WERI-Rb-1 (cell line): Measurements from ENCODE around the gene CHD6.

ENCODE experiments used
- DNase-seq: peaks from one replicate; pipeline ENCODE4 v3.0.0-alpha.2; 2020
- H3K27ac ChIP-seq: fragments of 250-450 bp; sonication (Bioruptor Pico); 2 replicates; pipeline ENCODE4 v1.5.1; 2020; ENCODE audit warnings: mild to moderate bottlenecking, moderate library complexity
- H3K27me3 ChIP-seq: fragments of 250-450 bp; sonication (Bioruptor Pico); 2 replicates; pipeline ENCODE4 v1.5.1; 2021; ENCODE audit warnings: mild to moderate bottlenecking, low read depth, moderate library complexity; ENCODE audit not compliant: insufficient read depth, severe bottlenecking
- H3K36me3 ChIP-seq: fragments of 250-450 bp; sonication (Bioruptor Pico); 2 replicates; pipeline ENCODE4 v1.5.1; 2020; ENCODE audit warnings: mild to moderate bottlenecking, moderate library complexity
- H3K4me3 ChIP-seq: 2 replicates; pipeline ENCODE4 v1.5.1; 2011; ENCODE audit warnings: low read depth, mild to moderate bottlenecking, control low read depth, low read length
- H3K9me3 ChIP-seq: fragments of 250-450 bp; sonication (Bioruptor Pico); 2 replicates; pipeline ENCODE4 v1.5.1; 2021; ENCODE audit warnings: mild to moderate bottlenecking, moderate library complexity; ENCODE audit not compliant: severe bottlenecking
- CTCF ChIP-seq: IDR thresholded peaks from 2 replicates; pipeline ENCODE4 v1.5.1; 2011; ENCODE audit warnings: low read depth, mild to moderate bottlenecking, control low read depth, inconsistent platforms, low read length

The CHD6 gene

GRCh38 chr20:41352106-41352505 lies 266.1 kb downstream of the CHD6 start:
- peak; percentile 62 for TF ChIP-seq CTCF
- Histone ChIP-seq H3K9me3 (no peaks in the 10 kb centered on the region), H3K27ac (no peak overlapping the region), H3K4me3 (no peak overlapping the region), H3K27me3 (no peaks in the 10 kb centered on the region), H3K36me3 (no peaks in the 10 kb centered on the region)
- peak; percentile 37 for DNase-seq
